ENCODE measurements around the gene ITGA7.

ITGA7 gene

DNA sequence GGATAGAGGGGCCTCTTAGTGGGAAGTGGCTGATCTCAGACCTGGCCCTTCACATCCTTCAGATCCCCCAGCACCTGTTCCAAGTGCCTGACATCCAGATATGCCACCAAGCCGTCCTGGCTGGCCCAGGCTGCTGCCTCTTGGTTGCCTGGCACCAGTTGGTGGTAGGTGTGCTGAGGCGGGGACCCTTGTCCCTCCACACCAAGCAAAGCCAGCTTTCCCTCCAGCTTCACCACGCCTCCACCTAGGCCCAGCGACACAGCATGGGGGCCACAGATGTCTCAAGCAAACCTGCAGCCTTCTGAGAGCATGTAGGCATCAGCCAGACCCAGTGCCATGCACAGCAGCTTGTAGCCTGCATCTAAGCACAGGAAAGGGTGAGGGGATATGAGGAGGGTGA is 24.6 kb upstream of the ITGA7 start:
- Histone ChIP-seq H3K9me2 (replicated peaks; ENCODE audit: control insufficient read depth, low read length) (no peaks in the 10 kb centered on the region), H3K4me3 (ENCODE audit: low read length) (no peak overlapping the region), H3K9me3 (ENCODE audit: control insufficient read depth, insufficient read depth, low read length) (no peaks in the 10 kb centered on the region), H3K36me3 (ENCODE audit: control insufficient read depth, low read length) (no peaks in the 10 kb centered on the region), H3K4me2 (ENCODE audit: low read length) (no peak overlapping the region), H4K20me1 (ENCODE audit: control insufficient read depth, insufficient read depth, low read depth, low read length) (no peaks in the 10 kb centered on the region), H3K4me1 (ENCODE audit: control insufficient read depth, low read length) (peaks cover 26% of the 10 kb centered on the region), H3K27ac (ENCODE audit: low read depth, low read length) (no peak overlapping the region), H3F3A (ENCODE audit: control insufficient read depth, insufficient read depth) (peaks cover 9% of the 10 kb centered on the region), H3K27me3 (ENCODE audit: control insufficient read depth, low read length) (no peaks in the 10 kb centered on the region), H3K79me2 (ENCODE audit: control insufficient read depth, low read length) (peaks cover 7% of the 10 kb centered on the region)
- TF ChIP-seq, protein P1, sequence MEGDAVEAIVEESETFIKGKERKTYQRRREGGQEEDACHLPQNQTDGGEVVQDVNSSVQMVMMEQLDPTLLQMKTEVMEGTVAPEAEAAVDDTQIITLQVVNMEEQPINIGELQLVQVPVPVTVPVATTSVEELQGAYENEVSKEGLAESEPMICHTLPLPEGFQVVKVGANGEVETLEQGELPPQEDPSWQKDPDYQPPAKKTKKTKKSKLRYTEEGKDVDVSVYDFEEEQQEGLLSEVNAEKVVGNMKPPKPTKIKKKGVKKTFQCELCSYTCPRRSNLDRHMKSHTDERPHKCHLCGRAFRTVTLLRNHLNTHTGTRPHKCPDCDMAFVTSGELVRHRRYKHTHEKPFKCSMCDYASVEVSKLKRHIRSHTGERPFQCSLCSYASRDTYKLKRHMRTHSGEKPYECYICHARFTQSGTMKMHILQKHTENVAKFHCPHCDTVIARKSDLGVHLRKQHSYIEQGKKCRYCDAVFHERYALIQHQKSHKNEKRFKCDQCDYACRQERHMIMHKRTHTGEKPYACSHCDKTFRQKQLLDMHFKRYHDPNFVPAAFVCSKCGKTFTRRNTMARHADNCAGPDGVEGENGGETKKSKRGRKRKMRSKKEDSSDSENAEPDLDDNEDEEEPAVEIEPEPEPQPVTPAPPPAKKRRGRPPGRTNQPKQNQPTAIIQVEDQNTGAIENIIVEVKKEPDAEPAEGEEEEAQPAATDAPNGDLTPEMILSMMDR (IDR thresholded peaks at IDR 0.05; ENCODE audit: low read depth, low read length, poor library complexity, severe bottlenecking) = no peak
- no peak for TF ChIP-seq EZH2phosphoT487 (IDR thresholded peaks at IDR 0.05; ENCODE audit: borderline replicate concordance, low read length)

GRCh38 chr12:55729819-55730818 is 22.4 kb upstream of the ITGA7 start:
- peak overlapping the region; percentile 37 for H3K27ac ChIP-seq (ENCODE audit: low read depth, low read length)
- H3K27me3 ChIP-seq (ENCODE audit: control insufficient read depth, low read length) = no peaks in the 10 kb centered on the region
- no peaks in the 10 kb centered on the region for H3K9me3 ChIP-seq (ENCODE audit: control insufficient read depth, insufficient read depth, low read length)
- H3K4me2 ChIP-seq (ENCODE audit: low read length) = peak overlapping the region; percentile 92
- H3K4me3 ChIP-seq (ENCODE audit: low read length) = peak overlapping the region; percentile 82
- TF ChIP-seq, protein P1 (IDR thresholded peaks at IDR 0.05; ENCODE audit: low read depth, low read length, poor library complexity, severe bottlenecking) = no peak
- no peak for TF ChIP-seq EZH2phosphoT487 (IDR thresholded peaks at IDR 0.05; ENCODE audit: borderline replicate concordance, low read length)
- H4K20me1 ChIP-seq (ENCODE audit: control insufficient read depth, insufficient read depth, low read depth, low read length) = no peaks in the 10 kb centered on the region
- H3F3A ChIP-seq (ENCODE audit: control insufficient read depth, insufficient read depth) = peaks cover 14% of the 10 kb centered on the region
- H3K4me1 ChIP-seq (ENCODE audit: control insufficient read depth, low read length) = peaks cover 23% of the 10 kb centered on the region
- peaks cover 7% of the 10 kb centered on the region for H3K36me3 ChIP-seq (ENCODE audit: control insufficient read depth, low read length)
- peaks cover 7% of the 10 kb centered on the region for H3K79me2 ChIP-seq (ENCODE audit: control insufficient read depth, low read length)
- no peaks in the 10 kb centered on the region for H3K9me2 ChIP-seq (replicated peaks; ENCODE audit: control insufficient read depth, low read length)

- peaks cover 7% of the 10 kb centered on the region for H3K79me2 ChIP-seq (ENCODE audit: control insufficient read depth, low read length)
Measured at GRCh38 chr12:55728939-55729818, 21.5 kb upstream of the ITGA7 start, which contains the start of gene CD63. TSS of gene CD63 (minus strand) at chr12:55729009. CDS start at chr12:55728341, 668 bp downstream.

More at GRCh38 chr12:55728939-55729818, 21.5 kb upstream of the ITGA7 start, which contains the start of gene CD63:
- Histone ChIP-seq H3K4me3 (ENCODE audit: low read length) (peak within 1 kb of the TSS; percentile 82), H3K27ac (ENCODE audit: low read depth, low read length) (peak within 1 kb of the TSS; percentile 37), H4K20me1 (ENCODE audit: control insufficient read depth, insufficient read depth, low read depth, low read length) (no peaks in the 10 kb centered on the region), H3K27me3 (ENCODE audit: control insufficient read depth, low read length) (no peaks in the 10 kb centered on the region), H3F3A (ENCODE audit: control insufficient read depth, insufficient read depth) (peaks cover 15% of the 10 kb centered on the region), H3K9me3 (ENCODE audit: control insufficient read depth, insufficient read depth, low read length) (no peaks in the 10 kb centered on the region), H3K4me1 (ENCODE audit: control insufficient read depth, low read length) (peaks cover 28% of the 10 kb centered on the region), H3K4me2 (ENCODE audit: low read length) (peak within 1 kb of the TSS; percentile 92), H3K36me3 (ENCODE audit: control insufficient read depth, low read length) (peaks cover 16% of the 10 kb centered on the region), H3K9me2 (replicated peaks; ENCODE audit: control insufficient read depth, low read length) (no peaks in the 10 kb centered on the region)
- TF ChIP-seq, protein P1 (IDR thresholded peaks at IDR 0.05; ENCODE audit: low read depth, low read length, poor library complexity, severe bottlenecking) = no peak
- TF ChIP-seq EZH2phosphoT487 (IDR thresholded peaks at IDR 0.05; ENCODE audit: borderline replicate concordance, low read length) = no peak
